HG02970 (cell line): ENCODE measurements around the gene PLPPR4.
"Not testable (repeated sequence)": the region's sequence is repeated elsewhere in the genome, so short reads cannot be mapped to it uniquely, and the experiment has no call there.

Experiments used
- ATAC-seq: cut with Tn5 transposase; IDR thresholded peaks from one replicate; pipeline ENCODE4 v1.9.1; 2021; ENCODE audit warnings: mild to moderate bottlenecking, moderate library complexity, moderate number of reproducible peaks; ENCODE audit not compliant: unreplicated experiment, low FRiP score

Gene PLPPR4, protein sequence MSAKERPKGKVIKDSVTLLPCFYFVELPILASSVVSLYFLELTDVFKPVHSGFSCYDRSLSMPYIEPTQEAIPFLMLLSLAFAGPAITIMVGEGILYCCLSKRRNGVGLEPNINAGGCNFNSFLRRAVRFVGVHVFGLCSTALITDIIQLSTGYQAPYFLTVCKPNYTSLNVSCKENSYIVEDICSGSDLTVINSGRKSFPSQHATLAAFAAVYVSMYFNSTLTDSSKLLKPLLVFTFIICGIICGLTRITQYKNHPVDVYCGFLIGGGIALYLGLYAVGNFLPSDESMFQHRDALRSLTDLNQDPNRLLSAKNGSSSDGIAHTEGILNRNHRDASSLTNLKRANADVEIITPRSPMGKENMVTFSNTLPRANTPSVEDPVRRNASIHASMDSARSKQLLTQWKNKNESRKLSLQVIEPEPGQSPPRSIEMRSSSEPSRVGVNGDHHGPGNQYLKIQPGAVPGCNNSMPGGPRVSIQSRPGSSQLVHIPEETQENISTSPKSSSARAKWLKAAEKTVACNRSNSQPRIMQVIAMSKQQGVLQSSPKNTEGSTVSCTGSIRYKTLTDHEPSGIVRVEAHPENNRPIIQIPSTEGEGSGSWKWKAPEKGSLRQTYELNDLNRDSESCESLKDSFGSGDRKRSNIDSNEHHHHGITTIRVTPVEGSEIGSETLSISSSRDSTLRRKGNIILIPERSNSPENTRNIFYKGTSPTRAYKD

DNA sequence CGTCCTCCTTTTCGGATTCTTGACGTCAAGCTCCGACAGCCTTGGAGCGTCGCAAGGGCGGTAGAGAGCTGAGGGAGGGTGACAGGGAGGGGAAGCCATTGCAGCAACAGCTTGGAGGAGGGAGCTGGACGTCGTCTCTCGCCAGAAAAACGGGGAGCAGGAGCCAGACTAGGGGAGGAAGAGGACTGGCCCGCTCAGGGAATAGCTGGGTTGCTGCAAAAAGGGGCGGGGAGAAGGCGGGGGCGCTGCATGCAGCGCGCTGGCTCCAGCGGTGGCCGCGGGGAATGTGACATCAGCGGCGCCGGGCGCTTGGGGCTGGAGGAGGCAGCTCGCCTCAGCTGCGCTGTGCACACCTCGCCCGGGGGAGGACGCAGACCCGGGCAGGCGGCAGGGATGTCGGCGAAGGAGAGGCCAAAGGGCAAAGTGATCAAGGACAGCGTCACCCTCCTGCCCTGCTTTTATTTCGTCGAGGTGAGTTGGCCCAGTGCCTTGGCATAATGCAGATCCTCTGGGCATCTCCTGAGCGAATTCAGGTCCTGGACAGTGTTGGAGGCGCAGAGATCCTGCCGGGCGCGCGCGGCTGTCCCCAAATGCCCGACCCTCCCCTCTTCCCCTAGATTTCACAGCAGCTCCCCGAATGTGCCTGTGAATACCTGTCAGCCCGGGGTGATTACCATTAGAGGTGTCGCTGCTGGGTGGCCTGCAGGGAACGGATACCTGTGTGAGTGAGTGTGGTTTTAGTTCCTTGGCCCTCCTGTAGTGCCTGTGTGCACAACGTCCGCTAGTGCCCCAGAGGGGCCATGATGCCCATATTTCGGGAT is at the start of gene PLPPR4:
Gene PLPPR4 (plus strand): TSS at position 292 of the 821 bp plus-strand sequence. CDS start 102 bp downstream, at position 394.
- ATAC-seq = no peak

DNA sequence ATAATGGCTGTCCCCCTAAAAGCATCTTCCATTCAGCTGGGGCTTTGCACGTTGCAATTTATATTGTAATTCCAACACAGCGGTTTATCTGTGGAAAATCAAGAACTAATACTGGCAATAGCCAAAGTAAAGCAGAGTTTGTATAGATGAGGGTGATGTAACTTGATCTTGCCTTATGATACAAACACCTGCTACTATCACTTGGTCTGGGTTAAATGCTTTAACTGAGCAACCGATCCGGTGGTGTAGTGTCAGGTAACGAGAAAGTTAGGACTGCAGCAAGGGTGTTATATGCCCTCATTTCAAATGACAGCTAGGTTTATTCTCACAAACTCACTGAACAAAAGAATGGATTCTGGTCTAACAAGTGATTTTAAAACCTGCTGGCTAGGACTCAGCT is 47.3 kb upstream of the PLPPR4 start:
- ATAC-seq = no peak

DNA sequence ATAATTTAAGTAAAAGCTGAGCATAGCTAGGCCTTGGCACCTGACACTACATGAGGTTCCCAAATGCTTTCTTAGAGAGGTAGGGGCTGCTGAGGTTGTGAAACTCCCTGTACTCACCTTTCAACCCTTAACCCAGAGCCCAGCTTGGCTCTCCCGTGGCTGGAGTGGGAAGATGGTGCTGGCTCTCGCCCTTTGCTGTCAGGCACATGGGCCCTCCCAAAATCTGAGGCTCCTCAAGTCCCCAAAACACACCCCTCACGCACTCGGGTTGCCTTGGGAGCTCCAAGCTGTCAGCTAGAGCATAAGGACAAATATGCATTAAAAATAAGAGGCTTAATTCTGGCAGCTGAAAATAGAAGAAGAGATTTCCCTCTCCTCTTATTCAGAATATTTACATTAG is 46.7 kb upstream of the PLPPR4 start:
- no peak for ATAC-seq

DNA sequence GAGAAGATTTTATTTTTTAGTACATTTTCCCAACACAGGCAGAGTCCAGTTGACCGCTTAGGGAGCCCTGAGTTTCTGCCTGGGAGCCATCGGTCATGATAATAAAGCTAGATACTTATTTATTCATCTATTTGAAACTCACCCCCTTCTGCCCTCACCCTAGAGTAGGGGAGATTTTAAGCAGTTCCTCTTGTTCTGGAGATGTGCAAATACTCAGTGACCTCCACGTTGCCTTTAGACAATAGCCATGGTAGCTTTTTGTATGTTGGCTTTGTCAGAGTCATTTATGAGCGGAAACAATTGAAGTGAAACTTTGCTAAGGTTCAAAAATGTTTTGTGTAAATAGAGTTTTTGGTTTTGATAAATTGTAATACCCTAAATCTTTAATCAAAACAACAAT is 45.7 kb upstream of the PLPPR4 start:
- no peak for ATAC-seq

DNA sequence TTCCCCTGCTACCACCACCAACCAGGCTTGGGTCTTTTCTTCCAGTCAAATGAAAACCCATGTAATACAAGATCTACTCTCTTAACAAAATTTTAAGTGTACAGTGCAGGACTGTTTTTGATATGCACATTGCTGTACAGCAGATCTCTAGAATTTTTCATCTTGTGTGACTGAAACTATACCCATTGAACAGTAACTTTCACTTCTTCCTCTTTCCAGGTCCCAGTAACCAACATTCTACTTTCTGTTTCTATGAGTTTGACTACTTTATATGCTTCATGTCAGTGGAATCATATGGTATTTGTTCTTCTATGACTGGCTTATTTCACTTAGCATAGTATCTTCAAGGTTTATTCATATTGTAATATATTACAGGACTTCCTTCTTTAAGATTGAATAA is 45.3 kb upstream of the PLPPR4 start:
- ATAC-seq = peak; percentile 71

DNA sequence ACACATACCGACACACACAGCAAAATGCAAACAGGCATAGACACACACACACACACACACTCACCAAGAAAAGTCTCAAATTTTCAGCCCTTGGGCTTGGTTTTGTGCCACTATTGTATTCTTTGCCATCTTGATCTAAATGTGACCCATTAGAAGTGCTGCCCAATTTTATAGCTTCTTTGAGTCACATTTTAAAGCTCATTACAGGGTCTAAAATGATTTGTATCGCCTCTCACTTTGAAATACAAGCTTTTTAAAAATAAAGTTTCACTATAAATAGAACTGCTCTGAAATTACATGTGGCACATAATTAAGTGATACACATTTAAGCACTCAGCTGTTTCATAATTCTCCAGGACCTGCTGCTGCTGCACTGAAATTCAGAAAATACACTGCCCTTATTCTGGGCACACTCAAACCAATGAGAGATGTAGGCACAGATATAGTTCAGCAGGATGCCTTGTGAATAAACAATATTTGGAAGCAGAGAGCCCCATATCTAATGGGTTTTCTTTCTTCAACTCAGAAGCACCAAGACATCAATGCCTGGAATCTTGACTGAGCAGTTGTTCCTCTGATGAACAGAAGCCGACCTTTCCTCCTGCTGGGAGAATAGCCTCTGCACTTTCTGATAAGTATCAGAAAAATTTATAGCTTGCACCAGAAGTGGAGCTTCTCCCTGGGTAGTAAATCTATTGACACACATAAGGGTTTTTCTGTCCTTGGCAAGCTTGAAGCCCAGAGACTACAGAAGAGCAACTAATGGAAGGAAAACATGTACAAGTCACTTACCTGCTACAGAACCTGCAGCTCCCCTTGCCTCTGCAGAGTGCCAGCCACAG is 37.0 kb upstream of the PLPPR4 start:
- ATAC-seq = no peak

DNA sequence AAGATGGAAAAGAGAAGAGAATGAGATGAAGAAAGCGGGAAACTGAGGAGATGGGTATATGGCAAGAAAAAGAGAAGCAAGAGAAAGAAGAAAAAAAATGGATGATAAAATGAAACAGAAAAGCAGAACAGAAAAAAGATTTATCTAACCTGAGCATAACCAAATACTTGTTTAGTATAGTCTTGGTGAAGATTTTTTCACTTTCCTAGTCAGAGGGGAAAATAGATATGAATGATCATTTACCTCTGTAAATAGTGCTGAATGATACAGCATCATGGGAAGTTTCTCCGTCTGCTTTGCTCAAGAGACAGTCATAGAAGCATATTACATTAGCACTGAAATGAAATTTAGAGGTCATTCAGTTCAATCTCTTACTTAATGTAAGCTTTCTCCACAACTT is 36.1 kb upstream of the PLPPR4 start:
- ATAC-seq = no peak

DNA sequence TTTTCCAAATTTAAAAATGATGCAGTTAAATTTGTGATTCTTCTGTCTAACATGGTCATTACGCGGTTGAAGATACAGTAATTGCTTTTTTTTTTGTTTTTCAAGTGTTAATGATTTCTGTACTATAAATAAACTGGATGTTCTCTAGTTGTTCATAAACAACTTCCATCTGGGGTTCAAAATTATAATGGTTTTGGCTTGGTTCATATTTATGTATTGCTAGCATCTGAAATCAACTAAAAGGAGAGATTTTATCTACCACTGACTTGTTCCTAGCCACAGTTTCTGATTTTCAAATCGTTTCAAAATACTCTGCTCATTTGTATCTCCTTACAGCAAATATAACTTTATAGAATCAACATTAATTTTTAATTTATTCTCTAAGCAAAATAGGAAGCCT is 35.2 kb upstream of the PLPPR4 start:
- ATAC-seq = no peak

DNA sequence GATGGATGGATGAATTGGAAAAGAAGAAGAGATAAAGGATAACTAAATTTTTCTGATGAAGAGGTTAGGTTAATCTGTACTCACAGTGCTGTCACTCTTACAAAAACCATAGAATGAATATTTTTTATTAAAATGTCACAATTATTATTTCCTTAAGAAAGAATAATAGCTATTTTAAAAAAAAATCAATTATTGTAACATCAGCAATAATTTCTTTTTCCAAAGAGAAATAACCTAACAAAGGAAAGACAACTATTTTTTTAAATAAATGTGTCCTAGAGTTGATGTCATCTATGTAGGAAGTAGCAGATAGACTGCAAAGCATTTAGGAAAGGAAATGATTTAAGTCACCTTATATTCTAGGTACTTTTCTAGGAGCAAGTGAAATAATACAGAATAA is 33.6 kb upstream of the PLPPR4 start:
- no peak for ATAC-seq

DNA sequence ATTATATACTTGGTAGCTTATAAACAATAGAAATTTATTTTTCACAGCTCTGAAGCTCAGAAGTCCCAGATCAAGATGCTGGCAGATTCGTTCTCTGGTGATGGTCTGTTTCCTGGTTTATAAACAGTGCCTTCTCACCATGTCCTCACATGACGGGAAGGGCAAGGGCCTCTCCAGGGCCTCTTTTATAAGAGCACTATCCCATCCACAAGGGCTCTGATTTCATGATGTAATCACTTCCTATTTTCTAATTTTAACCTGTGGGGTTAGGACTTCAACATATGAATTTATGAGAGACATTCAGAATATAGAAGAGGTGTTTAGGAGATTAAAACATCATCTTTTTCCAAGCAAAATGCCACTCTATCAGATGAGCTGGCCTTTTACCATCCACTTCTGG is 32.1 kb upstream of the PLPPR4 start:
- ATAC-seq = no peak

DNA sequence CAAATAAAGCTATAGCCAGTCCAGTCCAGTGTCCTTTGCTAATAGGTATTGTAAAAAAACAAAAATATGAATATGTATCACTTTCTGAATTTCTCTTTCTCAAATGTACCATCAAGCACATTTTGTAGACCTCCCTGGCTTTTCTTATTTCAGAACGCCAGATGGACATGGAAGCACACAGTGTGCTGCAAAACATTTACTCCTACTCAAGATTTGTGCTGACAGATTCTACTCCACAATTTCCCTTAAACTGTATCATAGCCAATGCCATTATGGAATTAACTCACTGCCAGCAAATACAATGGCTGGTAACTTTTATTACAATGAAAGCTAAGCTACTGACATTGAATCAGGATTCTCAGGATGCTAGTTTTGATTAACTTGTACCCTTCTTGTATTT is 30.8 kb upstream of the PLPPR4 start:
- ATAC-seq = no peak

DNA sequence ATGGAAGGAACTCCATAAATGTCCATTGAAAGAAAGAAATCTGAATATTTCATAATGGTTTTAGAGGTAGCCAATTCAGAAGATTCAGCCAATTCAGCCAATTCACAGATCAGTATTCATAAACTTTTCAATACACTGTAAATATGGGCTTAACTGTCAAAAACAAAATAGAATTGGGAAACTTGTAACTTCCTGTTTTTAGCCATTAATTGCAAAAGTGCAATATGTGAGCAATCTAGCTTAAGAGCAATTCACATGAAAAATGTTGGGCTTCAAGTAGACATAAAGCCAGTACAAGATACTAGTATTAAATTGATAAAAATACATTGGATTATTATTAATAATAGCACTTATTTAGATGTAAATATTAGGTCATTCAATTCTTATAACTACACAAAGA is 27.5 kb upstream of the PLPPR4 start:
- ATAC-seq = no peak

DNA sequence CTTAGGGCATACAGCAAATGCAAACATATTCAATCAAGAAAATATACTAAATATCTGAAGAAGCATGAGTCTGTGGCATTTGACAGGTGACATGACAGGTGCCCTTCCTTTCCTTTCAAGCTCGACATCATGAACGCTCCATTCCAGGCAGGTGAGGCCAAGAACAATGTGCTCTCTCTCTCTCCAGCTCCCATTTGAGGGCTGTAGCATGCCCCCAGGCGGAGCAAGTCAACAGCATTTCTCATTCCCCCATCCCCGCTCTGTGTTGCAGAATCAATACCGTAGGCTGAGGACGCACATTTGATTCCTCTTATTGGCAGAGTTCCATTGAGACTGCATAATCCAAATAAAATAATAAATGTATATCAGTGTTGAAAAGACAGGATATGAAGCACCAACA is 24.6 kb upstream of the PLPPR4 start:
- ATAC-seq = no peak

DNA sequence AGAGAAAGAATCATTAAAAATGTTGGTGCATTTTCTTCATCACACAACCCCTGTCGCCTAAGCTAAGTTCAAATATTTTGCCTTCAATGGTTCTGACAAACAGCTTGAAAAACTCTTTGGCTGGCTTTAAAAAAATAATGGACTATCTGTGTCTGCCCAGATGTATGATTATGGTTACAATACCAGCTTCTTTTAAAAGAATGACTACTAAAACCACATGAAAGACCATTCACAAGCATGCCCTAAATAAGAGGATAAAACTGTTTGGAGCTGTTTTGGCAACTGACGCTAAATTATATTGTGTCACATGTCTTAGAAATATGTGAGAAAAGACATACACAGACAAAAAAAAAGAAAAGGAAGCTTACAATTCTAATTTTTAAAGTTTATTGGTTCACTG is 23.7 kb upstream of the PLPPR4 start:
- ATAC-seq = no peak

DNA sequence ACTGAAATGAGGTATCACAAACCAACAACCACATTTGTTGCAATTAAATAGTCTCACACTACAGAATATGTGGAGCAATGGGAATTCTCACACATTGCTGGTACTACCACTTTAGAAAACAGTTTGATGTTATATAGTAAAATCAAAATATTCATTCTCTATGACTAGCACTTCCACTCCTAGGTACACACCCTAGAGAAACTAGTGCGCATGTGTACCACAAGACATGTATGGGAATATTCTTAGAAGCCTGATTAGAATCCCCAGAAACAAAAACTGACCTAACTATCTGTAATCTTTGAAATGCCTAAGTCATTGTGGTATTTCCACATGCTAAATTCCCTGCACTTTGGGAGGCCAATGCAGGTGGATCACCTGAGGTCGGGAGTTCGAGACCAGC is 18.1 kb upstream of the PLPPR4 start:
- no peak for ATAC-seq

DNA sequence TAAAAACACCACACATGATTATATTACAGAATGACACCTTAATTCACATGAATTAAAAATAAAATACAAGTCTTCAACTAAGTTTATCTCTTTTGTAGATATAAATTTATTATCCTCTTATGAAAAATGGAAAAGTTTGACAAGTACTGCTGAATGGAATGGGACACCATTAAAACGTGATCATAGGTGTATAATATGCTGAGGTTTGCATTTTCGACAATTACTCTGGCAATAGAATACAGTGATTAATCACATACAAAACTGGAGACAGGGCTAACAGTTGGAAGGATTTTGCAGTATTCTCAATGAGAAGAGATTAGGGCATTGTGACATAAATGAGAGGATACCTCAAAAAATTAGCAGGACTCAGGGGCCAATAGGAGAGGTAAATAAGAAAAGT is 17.1 kb upstream of the PLPPR4 start:
- ATAC-seq = no peak

DNA sequence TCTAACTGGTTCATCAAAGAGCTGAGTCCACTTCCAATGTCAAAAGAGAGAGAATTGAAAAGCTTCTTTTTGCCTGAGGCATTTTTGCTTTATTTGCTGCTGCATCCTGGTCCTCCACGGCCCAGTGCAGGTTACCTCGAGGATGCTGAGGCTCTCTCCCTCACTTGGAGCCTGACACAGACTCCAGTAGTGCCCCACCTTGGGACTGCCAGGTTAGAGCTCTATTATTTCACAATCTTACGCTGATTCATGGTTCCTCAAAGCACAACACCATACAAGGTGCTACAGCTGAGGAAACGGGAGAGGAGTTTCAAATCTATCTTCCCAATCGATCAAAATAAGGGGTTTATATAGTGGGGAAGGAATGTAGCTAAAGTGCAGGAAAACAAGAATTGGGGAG is 13.6 kb upstream of the PLPPR4 start:
- no peak for ATAC-seq

DNA sequence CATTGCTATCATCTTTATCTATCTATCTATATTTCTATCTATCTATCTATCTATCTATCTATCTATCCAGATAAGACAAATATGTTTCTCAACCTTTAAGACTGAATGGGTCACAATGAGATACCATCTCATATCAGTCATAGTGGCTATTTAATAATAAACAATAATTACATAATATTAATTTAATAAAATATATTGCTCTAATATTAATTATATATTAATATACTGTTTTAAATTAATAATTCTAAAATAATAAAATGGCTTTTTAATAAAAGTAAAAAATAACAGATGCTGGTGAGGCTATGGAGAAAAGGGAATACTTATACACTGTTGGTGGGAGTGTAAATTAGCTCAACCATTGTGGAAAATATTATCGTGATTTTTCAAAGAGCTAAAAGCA is 13.0 kb upstream of the PLPPR4 start:
- ATAC-seq = no peak

DNA sequence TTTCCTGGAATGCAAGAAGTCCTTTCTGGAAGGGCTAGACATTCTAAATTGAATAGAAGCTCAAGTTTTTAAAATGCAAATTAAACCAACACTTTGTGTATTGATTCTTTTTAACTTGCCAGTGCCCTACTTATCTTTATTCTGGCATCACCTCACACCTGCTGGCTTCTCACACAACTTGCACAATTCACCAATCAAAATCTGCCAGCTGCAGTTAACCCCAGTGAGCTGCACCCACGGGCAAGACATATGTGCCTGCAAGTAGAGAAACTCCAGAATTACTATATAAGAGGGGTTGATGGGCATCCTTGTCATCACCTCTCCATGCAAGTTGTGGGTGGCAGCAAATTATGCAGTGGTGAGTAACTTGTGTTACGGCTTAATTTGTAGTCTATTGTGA is 11.7 kb upstream of the PLPPR4 start:
- ATAC-seq = no peak

DNA sequence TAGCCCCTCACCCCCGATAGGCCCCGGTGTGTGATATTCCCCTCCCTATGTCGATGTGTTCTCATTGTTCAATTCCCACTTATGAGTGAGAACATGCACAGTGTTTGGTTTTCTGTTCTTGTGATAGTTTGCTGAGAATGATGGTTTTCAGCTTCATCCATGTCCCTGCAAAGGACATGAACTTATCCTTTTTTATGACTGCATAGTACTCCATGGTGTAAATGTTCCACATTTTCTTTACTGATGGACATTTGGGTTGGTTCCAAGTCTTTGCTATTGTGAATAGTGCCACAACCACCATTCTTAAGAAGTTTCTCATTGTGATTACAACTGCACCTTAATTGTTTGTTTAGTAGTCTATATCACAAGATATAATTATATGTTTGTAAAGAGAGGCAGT is 3.9 kb upstream of the PLPPR4 start:
- ATAC-seq = not testable (repeated sequence)
